ENCODE measurements around the gene RBM17.

GRCh38 chr10:6053816-6054631, 34.8 kb upstream of the RBM17 start:
- TF ChIP-seq ZNF274 (CRISPR knock-in tag; IDR thresholded peaks at IDR 0.05) = no peak
- TF ChIP-seq TAF1 (CRISPR knock-in tag; IDR thresholded peaks at IDR 0.05) = no peak
- TF ChIP-seq SUZ12 (IDR thresholded peaks at IDR 0.05; ENCODE audit: low read depth, low read length) = no peak
- no peak for TF ChIP-seq CTCF (CRISPR knock-in tag; IDR thresholded peaks at IDR 0.05)
- TF ChIP-seq HBP1 (CRISPR knock-in tag; IDR thresholded peaks at IDR 0.05; ENCODE audit: low read depth) = no peak
- TF ChIP-seq KLF15 (CRISPR knock-in tag; IDR thresholded peaks at IDR 0.05; ENCODE audit: borderline replicate concordance) = no peak
- 0 out of 4 replicates have a peak, but pooled peaks of 1 of the 2 experiments have one; percentile 27 for TF ChIP-seq KLF16 (CRISPR knock-in tag; IDR thresholded peaks at IDR 0.05)
- TF ChIP-seq HDAC1 (CRISPR knock-in tag; IDR thresholded peaks at IDR 0.05) = peak; percentile 41; the same call in 1 of the 2 replicates
- TF ChIP-seq PBX3 (CRISPR knock-in tag; IDR thresholded peaks at IDR 0.05; ENCODE audit: borderline replicate concordance) = no peak
- no peak for TF ChIP-seq FOXK2 (IDR thresholded peaks at IDR 0.05)
- TF ChIP-seq ATF6 (CRISPR knock-in tag; conservative IDR thresholded peaks at IDR 0.05) = no peak
- no peak for TF ChIP-seq TOE1 (CRISPR knock-in tag; IDR thresholded peaks at IDR 0.05)
- TF ChIP-seq CENPT (CRISPR knock-in tag; IDR thresholded peaks at IDR 0.05; ENCODE audit: low read depth) = no peak
- no peak for TF ChIP-seq ZNF136 (CRISPR knock-in tag; IDR thresholded peaks at IDR 0.05; ENCODE audit: low read depth)

Data from HepG2 (cell line).